Germinal center (tissue), 1 donor: Measurements from ENCODE around the gene ACTMAP.

Experiments used
- DNase-seq: peaks from one replicate; pipeline ENCODE4 v3.0.0; 2012; ENCODE audit warnings: mixed read lengths, low spot score

The ACTMAP gene

GRCh38 chr19:40718774-40719391, 31.4 kb downstream of the ACTMAP start:
- DNase-seq: no peak

DNA sequence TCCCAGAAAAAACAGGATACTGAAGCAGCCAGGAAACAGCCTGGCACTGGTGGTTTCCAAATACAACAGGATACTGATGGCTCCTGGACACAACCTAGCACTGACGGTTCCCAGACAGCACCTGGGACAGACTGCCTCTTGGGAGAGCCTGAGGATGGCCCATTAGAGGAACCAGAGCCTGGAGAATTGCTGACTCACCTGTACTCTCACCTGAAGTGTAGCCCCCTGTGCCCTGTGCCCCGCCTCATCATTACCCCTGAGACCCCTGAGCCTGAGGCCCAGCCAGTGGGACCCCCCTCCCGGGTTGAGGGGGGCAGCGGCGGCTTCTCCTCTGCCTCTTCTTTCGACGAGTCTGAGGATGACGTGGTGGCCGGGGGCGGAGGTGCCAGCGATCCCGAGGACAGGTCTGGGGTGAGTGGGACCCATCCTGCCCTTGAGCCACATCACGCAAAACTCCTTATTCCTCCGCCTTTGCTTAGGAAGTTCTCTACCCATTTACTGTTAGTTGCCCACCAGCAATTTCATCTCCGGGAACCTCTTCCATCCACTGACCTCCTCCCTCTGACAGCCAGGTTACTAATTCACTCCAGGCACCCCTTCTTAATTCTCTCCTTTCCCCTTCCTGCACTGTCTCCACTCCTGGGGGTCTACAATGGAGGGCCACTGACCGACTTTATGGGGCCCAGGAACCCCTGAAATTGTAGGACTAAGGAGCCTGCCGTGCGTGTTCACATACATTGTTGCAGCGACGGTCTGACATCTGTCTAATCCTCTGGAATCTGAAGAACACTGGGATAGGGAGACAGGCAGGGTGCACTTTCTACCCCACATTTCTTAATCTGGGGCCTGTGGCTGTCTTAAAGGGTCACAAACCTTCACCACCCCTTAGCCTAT, 32.1 kb downstream of the ACTMAP start:
- no peak for DNase-seq

GRCh38 chr19:40717325-40717879, 32.9 kb downstream of the ACTMAP start:
- no peak for DNase-seq

- DNase-seq: peak; percentile 97
Measured at GRCh38 chr19:40716482-40717324, 33.6 kb downstream of the ACTMAP start, which contains the start of the genes COQ8B and ITPKC. Gene COQ8B (minus strand): TSS chr19:40716886. CDS start chr19:40714632, 2,254 bp downstream. Gene ITPKC (plus strand): TSS chr19:40717112. CDS start chr19:40717136, 24 bp downstream.

DNA sequence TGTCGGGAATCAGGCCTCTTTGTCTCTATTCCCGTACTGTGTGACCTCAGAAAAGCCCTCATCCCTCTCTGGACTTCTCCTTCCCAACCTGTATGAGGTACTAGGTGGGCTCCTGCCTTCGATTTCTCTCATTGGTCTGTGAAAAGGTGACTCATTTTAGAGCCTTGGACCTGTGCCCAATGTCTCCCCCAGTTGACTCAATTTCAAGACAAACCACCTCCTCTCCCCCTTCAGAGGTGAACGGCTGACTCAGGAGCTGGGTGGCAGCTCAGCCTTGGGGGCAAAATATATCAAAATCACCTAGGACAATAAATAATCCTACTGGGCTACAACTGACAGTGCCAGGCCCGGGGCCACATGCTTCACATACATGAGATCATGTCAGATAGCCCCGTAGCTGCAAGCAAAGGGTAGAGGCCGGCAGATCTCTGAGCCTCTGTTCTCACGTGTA, 34.2 kb downstream of the ACTMAP start:
- peak; percentile 33 for DNase-seq

GRCh38 chr19:40714441-40715299, 35.6 kb downstream of the ACTMAP start:
- DNase-seq: peak; percentile 96

DNA sequence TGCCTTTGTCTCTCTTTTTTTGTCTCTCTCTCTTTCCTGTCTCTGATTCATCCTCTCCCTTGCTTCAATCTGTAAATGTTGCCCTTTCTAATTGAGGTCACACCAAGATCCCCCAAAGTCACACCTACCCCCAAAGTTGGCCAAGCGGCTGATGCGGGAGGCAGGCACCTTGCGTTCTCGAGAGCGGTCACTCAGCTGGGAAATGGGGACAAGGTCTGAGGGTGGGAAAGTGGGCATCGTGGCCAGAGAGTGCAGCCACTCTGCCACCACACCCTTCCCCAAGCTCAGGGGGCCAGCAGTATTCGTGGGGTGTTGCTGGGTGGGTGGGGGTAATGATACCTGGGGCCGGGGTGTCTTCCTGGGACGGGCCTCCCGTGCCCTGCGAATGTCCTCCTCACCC, 36.3 kb downstream of the ACTMAP start:
- DNase-seq: no peak

DNA sequence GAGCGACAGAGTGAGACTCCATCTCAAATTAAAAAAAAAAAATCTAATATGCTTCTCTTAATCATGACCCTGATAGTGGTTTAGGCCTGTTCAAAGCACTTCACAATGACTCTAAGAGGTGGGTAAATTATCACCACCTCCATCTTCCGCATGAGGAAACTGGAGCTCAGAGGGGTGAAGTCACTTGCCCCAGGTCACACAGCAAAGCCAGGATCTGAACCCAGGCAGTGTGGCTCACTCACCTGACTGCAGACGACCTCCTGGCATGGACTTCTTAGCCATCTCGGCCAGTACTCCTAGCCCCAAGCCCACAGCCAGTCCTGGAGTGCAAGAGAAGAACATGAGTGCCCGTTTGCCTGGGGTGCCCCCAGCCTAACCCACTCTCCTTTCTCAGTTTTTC, 40.5 kb downstream of the ACTMAP start:
- no peak for DNase-seq

DNA sequence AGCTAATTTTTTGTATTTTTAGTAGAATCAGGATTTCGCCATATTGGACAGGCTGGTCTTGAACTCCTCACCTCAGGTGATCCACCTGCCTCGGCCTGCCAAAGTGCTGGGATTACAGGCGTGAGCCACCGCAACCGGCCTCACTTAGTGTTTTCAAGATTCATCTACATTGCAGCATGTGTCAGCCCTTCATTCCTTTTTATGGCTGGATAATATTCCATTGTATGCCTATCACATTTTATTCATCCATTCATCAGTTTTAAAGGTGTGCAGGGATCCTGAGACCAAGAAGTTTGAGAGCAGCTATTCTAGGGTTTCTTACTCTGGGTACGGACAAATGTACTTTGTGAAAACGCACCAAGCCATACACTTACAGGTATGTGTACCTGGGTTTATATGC, 42.7 kb downstream of the ACTMAP start:
- DNase-seq: no peak

DNA sequence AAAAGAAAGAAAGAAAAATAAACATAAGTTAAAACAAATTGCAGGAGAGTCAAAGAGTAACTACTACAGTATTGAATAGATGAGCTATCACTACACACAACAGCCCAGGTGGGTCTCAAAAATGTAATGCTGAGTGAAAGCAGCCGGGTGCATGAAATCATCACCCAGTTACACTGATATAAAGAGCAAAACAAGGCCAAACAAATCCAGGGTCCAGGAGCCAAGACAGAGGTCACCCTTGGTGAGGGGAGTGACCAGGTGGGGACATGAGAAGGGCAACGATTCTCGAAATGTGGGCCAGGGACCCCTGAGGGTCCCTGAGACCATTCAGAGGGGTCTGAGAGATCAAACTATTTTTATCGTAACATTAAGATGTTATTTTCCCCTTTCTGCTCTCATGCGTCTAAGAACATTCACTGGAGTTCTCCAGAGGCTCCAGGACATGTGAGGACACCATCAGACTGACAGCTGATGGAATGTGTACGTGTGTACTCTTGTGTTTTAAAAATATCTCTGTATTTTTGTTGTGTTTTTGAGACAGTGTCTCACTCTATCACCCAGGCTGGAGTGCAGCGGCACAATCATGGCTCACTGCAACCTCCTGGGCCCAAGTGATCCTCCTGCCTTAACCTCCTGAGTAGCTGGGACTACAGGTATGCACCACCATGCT, 44.2 kb downstream of the ACTMAP start:
- no peak for DNase-seq

DNA sequence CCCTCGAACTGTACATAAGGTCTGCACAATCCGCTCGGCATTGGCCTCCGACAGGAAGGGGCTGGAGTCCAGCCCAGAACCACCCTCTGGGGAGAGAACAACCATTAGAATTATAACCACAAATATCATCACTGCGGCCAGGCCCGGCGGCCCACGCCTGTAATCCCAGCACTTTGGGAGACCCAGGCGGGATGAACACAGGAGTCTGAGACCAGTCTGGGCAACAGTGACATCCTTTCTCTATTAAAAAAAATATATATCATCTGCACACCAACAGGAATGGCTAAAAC, 45.0 kb downstream of the ACTMAP start:
- no peak for DNase-seq

- DNase-seq: no peak
Measured at GRCh38 chr19:40704491-40705361, 45.6 kb downstream of the ACTMAP start.

- no peak for DNase-seq
Measured at GRCh38 chr19:40703029-40703755, 47.1 kb downstream of the ACTMAP start.

- DNase-seq: no peak
Measured at GRCh38 chr19:40702337-40703012, 47.8 kb downstream of the ACTMAP start.

DNA sequence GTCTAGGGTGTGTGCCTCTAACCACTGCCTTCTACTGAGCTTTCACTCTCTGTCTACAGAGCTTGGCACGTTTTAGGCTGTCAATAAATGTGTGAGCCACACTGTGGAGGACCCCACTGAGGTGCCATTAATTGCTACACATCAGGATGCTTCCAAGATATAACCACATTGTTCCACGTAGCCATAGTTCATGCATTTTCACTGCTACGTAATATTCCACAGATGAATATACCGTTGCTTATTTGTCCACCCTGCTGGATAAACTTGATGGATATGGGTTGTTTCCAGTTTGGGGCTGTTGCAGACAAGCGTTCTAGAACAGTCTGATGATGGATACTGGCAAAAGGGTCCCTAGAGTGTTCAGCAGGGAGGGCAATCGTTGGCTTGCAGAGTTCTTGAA, 48.5 kb downstream of the ACTMAP start:
- DNase-seq: no peak

- no peak for DNase-seq
Measured at GRCh38 chr19:40700083-40700482, 50.2 kb downstream of the ACTMAP start.

DNA sequence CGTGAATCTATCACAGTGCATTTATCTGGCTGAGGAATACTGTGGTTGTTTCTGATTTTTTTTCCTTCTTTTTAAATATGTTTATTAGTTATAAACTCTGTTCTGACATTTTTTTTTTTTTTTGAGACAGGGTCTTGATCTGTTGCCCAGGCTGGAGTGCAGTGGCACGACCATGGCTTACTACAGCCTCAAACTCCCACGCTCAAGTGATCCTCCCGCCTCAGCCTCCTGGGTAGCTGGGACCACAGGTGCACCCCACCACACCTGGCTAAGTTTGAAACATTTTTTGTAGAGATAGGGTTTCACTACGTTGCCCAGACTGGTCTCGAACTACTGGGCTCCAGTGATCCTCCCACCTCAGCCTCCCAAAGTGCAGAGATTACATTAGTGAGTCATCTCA, 53.3 kb downstream of the ACTMAP start:
- no peak for DNase-seq

- no peak for DNase-seq
Measured at GRCh38 chr19:40695881-40696280, 54.4 kb downstream of the ACTMAP start.
